Ishikawa (cell line): ENCODE data around the gene HMX1.

Experiments
- CREB1 ChIP-seq: IDR thresholded peaks from 2 replicates; pipeline ENCODE4 v1.6.1; 2012; ENCODE audit warnings: low read depth
- EGR1 ChIP-seq: IDR thresholded peaks from 2 replicates; pipeline ENCODE4 v1.6.1; 2012
- EP300 ChIP-seq: IDR thresholded peaks from 2 replicates; pipeline ENCODE4 v1.6.1; 2012; ENCODE audit warnings: borderline replicate concordance
- FOXM1 ChIP-seq: IDR thresholded peaks from 2 replicates; pipeline ENCODE4 v1.6.1; 2012; ENCODE audit warnings: low read depth, borderline replicate concordance
- MAX ChIP-seq: IDR thresholded peaks from 2 replicates; pipeline ENCODE4 v1.6.1; 2012
- NFIC ChIP-seq: IDR thresholded peaks from 2 replicates; pipeline ENCODE4 v1.6.1; 2012
- RAD21 ChIP-seq: IDR thresholded peaks from 2 replicates; pipeline ENCODE4 v1.6.1; 2012; ENCODE audit warnings: low read depth
- REST ChIP-seq: IDR thresholded peaks from 2 replicates; pipeline ENCODE4 v1.6.1; 2012; ENCODE audit warnings: low read depth, mild to moderate bottlenecking
- TAF1 ChIP-seq: IDR thresholded peaks from 2 replicates; pipeline ENCODE4 v1.6.1; 2012; ENCODE audit warnings: low read depth, mild to moderate bottlenecking
- TCF12 ChIP-seq: IDR thresholded peaks from 2 replicates; pipeline ENCODE4 v1.6.1; 2012; ENCODE audit warnings: low read depth
- USF1 ChIP-seq: IDR thresholded peaks from 2 replicates; pipeline ENCODE4 v1.6.1; 2012
- YY1 ChIP-seq: IDR thresholded peaks from 2 replicates; pipeline ENCODE4 v1.6.1; 2012; ENCODE audit warnings: low read depth

GRCh38 chr4:8850830-8851188 lies 20.8 kb downstream of the HMX1 start:
- TF ChIP-seq MAX = no peak
- no peak for TF ChIP-seq FOXM1
- TF ChIP-seq TAF1 = no peak
- no peak for TF ChIP-seq TCF12
- no peak for TF ChIP-seq EGR1
- TF ChIP-seq USF1 = no peak
- no peak for TF ChIP-seq REST
- no peak for TF ChIP-seq CREB1
- no peak for TF ChIP-seq EP300
- TF ChIP-seq RAD21 = no peak
- TF ChIP-seq NFIC = no peak
- TF ChIP-seq YY1 = no peak
